Loucy (cell line): ENCODE data around the gene STH.

Experiments
- EZH2phosphoT487 ChIP-seq: fragments of 200-600 bp; IDR thresholded peaks from 2 replicates; pipeline ENCODE4 v1.6.1; 2018; ENCODE audit warnings: antibody characterized with exemption, mild to moderate bottlenecking, moderate library complexity, borderline replicate concordance
- TF ChIP-seq, protein P1 (sequence below): fragments of 200-600 bp; sonication (generic); conservative IDR thresholded peaks from 2 replicates; pipeline ENCODE4 v1.5.1; 2014; ENCODE audit warnings: mild to moderate bottlenecking, antibody characterized with exemption, low read length

- TF ChIP-seq, protein P1, sequence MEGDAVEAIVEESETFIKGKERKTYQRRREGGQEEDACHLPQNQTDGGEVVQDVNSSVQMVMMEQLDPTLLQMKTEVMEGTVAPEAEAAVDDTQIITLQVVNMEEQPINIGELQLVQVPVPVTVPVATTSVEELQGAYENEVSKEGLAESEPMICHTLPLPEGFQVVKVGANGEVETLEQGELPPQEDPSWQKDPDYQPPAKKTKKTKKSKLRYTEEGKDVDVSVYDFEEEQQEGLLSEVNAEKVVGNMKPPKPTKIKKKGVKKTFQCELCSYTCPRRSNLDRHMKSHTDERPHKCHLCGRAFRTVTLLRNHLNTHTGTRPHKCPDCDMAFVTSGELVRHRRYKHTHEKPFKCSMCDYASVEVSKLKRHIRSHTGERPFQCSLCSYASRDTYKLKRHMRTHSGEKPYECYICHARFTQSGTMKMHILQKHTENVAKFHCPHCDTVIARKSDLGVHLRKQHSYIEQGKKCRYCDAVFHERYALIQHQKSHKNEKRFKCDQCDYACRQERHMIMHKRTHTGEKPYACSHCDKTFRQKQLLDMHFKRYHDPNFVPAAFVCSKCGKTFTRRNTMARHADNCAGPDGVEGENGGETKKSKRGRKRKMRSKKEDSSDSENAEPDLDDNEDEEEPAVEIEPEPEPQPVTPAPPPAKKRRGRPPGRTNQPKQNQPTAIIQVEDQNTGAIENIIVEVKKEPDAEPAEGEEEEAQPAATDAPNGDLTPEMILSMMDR: no peak
- no peak for TF ChIP-seq EZH2phosphoT487
Observed at GRCh38 chr17:46038414-46038813, 39.4 kb downstream of the STH start.
